ENCODE results near the gene GABRB1. TPM values are rescaled to one million over a fixed set of nuclear protein-coding genes. Genes with fewer than 3 reads are reported as not detected.
A peak's percentile ranks its signal among the peaks of the same experiment; 100 is the strongest.

Gene GABRB1
- total RNA-seq, 1 experiment from 2014 or later, result not detected

DNA sequence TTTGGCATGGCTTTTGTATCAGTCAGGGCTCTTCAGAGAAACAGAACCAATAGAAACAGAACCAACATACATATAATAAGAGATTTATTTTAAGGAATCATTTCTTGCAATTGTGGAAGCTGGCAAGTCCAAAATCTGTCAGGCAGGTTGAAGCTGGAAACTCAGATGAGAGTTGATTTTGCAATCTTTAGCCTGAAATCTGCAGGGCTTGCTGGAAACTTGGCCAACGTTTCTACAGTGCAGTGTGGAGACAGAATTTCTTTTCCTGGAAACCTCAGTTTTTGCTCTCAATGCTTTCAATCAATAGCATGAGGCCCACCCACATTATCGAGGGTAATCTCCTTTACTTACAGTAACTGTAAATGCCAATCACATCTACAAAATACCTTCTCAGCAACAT is 386.8 kb downstream of the GABRB1 start:
- DNase-seq (ENCODE audit: low spot score), result no peak
- in situ Hi-C loops (cut with HindIII; ENCODE audit: low sequenced_read_pairs), result no loop called here

DNA sequence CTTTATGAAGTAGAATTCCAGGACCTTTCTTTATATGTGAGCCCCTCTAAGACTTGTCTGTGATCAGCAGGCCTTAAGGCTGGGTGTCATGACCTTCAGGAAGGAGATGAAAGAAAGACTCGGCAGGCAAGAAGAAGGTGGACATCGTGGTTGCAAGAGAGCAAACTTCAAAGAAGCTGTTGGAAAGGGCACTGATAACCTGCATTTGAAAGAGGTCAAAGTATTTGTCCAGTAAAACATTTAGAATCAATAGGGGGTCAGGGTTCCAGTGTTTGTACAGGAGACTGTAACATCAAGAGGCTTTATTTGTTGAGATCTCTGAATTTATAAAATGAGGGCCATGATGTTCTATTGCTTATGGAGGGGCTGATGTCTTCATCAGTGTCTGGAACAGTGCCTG is 387.9 kb downstream of the GABRB1 start:
- DNase-seq (ENCODE audit: low spot score), result no peak

DNA sequence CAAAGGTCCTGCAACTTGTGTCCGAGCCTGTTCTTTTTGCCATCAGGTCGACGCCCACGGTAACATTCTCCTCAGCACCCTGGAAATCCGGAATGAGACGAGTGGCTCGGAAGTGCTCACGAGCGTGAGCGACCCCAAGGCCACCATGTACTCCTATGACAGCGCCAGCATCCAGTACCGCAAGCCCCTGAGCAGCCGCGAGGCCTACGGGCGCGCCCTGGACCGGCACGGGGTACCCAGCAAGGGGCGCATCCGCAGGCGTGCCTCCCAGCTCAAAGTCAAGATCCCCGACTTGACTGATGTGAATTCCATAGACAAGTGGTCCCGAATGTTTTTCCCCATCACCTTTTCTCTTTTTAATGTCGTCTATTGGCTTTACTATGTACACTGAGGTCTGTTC is 394.3 kb downstream of the GABRB1 start:
- in situ Hi-C loops (cut with HindIII; ENCODE audit: low sequenced_read_pairs), result no loop called here
- DNase-seq (ENCODE audit: low spot score), result no peak

More for the DNA sequence above, 387.9 kb downstream of the GABRB1 start:
- in situ Hi-C loops (cut with HindIII; ENCODE audit: low sequenced_read_pairs), result no loop called here

DNA sequence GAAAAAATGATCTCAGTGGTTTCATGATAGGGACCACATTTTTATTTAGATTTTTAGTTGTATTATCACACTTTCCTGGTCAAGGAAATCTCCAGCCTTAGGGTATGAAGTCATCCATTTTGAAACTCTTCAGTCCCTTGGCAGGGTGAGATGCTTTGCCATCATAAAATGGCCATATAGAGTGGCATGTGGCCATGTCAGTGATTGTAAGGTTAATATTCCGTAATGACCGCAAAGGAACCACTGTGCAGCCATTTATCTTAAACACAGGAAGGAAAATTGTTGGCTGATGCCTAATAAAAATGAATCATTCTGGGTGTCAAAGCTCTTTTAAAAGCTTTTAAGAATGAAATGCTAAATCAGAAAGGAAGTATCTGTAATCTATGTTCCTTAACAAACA is 396.6 kb downstream of the GABRB1 start:
- DNase-seq (ENCODE audit: low spot score), result no peak
- in situ Hi-C loops (cut with HindIII; ENCODE audit: low sequenced_read_pairs), result no loop called here

DNA sequence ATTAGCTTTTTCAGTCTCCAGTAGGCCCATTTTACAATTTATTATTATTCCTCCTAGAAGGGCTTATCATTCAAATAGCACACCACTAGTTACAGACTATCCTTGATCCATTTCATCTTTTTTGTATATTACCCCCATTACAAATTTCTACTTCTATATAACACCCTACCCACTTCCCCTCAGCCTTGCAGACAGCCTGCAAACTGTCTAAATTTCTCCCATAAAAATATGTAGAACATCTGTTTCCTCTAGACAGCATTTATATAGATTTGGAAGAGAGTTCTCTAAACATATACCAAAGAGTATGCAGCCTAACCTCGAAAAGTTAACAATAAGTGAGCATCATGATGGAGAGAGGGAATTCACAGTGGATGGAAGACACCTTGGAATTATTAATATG is 401.4 kb downstream of the GABRB1 start:
- in situ Hi-C loops (cut with HindIII; ENCODE audit: low sequenced_read_pairs), result no loop called here

DNA sequence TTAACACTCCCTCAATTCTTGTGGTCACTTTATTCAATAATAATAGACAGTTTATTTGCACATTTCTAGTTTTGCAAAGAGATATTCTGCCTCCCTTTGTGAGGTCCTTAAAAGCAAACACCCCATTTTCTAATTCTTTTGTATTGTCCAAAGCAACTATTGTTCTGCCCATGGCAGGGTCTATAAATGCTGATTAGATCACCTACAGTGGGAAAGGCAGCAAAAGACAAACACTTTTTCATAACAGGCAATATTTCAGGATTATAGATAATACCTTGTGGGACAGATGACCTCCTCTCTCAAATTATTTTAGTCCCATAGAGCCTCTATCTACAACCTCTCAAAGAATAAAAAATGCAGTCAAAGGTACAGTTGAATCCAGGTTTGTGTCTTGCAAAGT is 403.6 kb downstream of the GABRB1 start:
- in situ Hi-C loops (cut with HindIII; ENCODE audit: low sequenced_read_pairs), result no loop called here
- no peak for DNase-seq (ENCODE audit: low spot score)

More for the DNA sequence above, 401.4 kb downstream of the GABRB1 start:
- no peak for DNase-seq (ENCODE audit: low spot score)

DNA sequence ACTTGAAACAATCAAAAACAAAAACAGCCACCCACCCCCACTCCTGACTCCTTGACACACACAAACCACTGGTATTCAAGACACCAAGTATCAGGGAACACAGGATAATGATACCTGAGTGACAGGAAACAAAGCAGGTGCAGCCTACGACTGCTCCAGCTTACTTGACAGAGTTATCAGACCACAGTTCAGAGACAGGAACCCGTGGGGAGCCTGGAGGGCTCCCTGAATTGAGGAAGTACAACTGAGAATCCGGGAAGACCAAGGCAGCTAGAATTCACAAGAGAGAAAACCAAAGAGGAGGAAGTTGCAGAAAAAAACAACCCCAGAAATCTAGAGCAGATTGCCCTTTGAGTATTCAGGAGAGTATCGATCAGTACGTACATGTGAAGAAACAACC is 411.6 kb downstream of the GABRB1 start:
- DNase-seq (ENCODE audit: low spot score), result no peak
- in situ Hi-C loops (cut with HindIII; ENCODE audit: low sequenced_read_pairs), result no loop called here

DNA sequence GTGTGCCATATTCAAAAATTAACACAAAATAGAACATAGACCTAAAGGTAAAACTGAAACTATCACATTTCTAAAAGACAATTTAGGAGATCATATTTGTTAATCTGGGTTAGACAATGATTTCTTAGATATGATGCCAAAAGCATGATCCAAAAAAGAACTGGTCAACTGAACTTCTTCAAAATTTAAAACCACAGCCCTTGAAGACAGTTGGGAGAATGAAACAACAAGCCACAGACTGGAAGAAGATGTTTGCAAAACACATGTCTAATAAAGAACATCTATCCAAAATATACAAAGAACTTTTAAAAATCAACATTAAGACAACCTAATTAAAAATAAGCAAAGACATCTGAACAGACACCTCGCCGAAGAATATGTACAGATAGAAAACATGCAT is 412.7 kb downstream of the GABRB1 start:
- no peak for DNase-seq (ENCODE audit: low spot score)
- in situ Hi-C loops (cut with HindIII; ENCODE audit: low sequenced_read_pairs), result no loop called here

DNA sequence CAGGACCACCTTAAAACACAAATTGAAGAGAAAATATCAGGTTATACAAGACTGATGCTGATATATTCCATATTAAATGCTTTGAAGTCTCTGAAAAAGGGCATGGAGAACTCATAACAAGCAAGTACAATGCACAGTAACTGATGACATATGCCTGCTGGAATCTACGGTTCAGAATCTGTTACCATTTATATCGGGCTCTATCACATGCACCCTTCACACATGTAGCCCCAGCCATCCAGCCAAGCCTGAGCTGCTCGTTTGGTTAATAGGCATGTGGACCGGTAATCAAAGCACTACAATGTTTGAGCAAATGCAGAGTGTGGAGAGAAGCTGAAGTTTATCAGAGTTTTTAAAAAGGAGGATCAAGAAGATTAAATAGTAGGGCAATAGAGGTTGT is 420.3 kb downstream of the GABRB1 start:
- in situ Hi-C loops (cut with HindIII; ENCODE audit: low sequenced_read_pairs), result no loop called here
- no peak for DNase-seq (ENCODE audit: low spot score)

DNA sequence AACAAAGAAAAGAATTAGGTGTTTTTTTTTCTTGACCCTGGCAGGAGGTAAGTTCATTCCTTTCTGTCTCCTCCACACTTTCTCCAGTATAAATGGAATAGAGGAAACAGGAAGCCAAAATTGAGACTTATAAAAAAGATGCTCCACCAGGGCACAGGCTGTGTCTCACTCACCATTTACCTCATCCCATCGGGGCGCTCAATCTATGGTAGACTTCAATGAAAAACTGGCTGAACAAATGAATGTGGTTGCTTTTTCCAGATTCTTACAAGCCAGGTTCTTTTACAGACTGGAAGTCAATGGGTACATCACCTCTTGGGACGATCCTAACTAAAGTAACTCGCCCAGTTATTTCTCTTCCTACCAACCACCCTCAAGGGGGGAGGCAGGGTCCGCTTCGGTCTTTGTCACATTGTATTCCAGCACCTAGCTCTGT is 431.4 kb downstream of the GABRB1 start:
- peak; percentile 69 for DNase-seq (ENCODE audit: low spot score)
- in situ Hi-C loops (cut with HindIII; ENCODE audit: low sequenced_read_pairs), result no loop called here

DNA sequence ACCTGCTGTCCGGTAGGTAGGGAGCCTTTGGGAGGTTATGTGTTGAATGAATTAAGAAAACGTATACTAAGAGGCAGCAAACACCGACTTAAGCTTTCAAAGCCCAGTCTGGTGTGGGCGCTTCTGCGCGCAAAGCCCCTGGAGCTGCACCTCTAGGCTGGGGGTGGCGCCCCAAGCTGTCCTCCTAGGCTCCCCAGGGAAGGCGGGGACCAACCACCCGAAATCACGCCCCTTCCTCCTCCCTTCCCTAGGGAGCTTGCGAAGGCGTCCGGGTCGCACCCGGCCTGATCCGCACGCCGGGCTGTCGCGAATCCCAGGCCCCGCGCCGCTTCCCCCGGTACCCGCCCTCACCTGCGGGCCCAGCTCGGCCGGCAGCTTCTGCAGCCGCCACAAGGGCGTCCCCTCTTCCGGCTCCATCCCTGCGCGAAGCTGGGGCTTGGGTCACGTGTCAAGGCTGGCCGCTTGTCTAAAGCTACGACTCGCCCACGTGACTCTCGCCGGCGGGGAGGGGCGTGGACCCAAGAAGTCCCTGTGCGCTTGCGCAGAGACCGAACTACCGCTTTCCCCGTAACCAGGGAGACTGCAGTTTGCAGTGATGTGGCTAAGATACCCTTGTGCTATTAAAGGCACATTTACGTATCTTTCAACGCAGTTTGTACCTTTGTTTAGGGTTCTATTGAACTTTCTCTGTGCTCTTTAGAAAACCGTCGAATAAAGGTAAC is 432.0 kb downstream of the GABRB1 start, which contains the start of gene COMMD8:
COMMD8 (minus strand) TSS at position 468 of the 722 bp plus-strand sequence; CDS start at position 417, 51 bp downstream.
- in situ Hi-C loops (cut with HindIII; ENCODE audit: low sequenced_read_pairs), result no loop called here
- DNase-seq (ENCODE audit: low spot score), result peak; percentile 97

DNA sequence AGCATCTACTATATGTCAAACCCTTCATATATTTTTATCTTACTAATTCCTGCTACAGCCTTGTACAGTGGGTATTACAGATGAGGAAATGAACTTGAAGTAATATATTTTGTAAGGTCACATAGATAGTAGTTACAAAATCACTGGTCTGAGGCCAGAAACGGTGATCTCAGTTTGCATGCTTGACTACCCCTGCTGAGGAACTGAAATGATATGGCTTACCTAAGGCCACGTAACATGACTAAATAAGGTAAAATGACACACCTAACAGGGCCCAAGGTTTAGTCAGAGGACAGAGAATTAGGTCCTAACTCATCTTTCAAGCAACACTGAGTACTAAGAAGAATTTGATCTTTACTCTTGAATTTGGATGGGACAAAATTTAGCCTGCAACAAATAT is 433.6 kb downstream of the GABRB1 start:
- no peak for DNase-seq (ENCODE audit: low spot score)
- in situ Hi-C loops (cut with HindIII; ENCODE audit: low sequenced_read_pairs), result no loop called here

DNA sequence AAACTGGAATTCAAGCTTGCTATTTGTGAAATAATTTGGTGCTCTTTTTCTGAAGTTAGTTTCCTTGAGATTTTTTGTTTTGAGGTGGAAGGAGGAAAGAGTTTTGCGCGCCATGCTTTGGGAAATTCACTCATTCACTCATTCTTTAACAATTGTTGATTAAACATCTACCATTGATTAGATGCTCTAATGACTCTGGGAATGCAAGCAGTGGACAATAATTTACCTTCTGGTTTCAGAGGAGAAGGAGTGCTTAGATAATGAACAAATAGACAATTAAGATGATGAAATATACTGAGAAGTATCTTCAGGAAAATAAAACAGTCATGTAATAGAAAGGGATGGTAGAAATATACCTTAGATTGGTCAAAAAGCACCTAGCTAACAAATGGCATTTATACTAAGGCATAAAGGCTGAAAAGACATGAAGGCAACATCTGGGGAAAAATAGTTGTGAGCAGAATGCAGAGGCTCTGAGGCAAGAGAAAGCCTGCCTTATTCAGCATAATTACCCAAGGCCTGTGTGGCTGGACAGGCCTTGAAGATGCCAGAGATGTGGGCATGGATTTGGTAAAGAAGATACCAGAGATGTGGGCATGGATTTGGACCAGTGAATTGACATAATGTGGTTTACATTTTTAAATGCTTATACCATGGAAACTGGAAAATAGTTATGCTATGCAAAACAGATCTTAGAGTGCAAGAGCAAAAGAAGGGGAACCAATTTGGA is 434.9 kb downstream of the GABRB1 start:
- no peak for DNase-seq (ENCODE audit: low spot score)
- in situ Hi-C loops (cut with HindIII; ENCODE audit: low sequenced_read_pairs), result no loop called here

DNA sequence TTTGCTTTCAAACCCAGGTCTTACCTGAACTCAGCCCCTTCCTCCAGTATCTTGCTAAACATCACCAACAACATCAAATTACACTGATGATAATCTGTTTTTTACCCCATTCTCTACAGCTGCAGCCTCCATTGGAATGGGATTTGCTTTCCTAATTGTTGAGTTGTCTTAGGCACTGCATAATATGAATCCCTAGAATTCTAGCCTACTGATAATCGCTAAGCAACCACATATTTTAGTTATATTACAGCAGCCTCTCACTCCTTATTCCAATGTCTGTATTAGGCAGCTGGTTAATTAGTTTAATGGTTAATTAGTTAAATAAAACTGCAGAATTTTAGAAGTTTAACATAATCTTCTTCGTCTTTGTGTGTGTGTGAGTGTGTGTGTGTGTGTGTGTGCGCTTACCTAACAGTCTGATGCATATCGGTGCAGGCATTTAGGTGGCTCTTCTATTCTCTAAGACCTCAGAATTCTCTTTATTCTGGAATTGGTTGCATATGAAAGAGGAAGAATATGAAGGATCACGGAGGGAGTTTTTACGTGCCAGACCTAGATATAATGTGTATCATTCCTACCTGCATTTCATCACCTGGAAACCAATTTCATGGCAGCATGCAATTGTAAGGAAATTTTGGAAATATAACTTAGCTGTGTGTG is 437.5 kb downstream of the GABRB1 start:
- no peak for DNase-seq (ENCODE audit: low spot score)
- in situ Hi-C loops (cut with HindIII; ENCODE audit: low sequenced_read_pairs), result no loop called here

DNA sequence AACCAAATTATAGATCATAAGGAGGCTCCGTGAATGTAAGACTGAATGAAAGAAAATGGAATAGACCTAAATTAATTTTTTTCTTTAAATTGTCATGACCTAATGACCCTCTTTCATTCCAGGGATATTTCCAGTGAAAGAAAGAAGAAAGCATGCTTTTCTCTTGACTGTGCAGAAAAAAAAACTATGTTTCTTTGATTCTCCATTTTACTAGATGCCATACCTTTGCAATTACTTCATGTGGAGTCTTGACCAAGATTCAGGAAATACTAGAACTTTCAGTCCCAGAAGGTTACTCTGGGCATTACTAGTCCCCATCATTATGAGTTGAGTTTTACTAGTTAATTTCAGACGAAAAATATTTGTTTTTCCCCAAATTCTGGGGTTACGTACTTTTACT is 438.6 kb downstream of the GABRB1 start:
- DNase-seq (ENCODE audit: low spot score), result no peak
- in situ Hi-C loops (cut with HindIII; ENCODE audit: low sequenced_read_pairs), result no loop called here

DNA sequence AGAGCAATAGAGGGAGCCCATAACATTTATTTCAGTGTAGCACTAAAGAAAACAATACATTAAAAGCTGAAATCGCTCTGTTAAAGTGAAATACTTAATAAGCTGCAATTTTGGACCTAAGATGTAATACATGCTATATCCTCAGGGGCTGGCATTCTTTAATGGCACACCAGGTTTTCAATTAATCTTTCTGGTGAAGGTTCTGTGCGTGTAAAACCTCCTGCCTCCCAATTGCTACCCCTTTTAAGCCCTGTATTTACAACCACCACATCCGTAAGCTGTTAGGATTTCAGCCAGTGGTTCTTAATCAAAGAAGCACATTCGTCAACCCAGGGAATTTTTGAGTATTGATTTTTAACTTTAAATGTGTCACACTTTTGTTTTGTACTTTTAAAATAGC is 439.7 kb downstream of the GABRB1 start:
- no peak for DNase-seq (ENCODE audit: low spot score)
- in situ Hi-C loops (cut with HindIII; ENCODE audit: low sequenced_read_pairs), result no loop called here

DNA sequence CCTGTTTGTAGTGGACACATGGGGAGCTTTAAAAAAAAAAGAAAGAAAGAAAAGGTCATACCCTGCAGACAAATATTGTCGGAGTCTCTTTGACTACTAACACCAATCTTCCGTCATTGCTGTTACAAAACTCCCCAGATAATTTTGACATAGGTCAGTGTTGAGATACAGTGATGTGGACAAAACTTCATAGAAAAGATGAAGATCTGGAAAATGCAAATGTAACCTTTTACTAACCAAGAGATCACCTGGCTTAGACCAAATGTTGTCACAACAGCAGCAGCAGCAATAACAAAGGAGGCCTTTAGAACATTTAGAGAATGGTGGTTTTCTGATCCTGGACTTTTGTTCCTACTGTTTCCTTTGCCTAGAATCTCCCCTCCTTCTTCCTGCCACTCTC is 440.2 kb downstream of the GABRB1 start:
- in situ Hi-C loops (cut with HindIII; ENCODE audit: low sequenced_read_pairs), result no loop called here
- no peak for DNase-seq (ENCODE audit: low spot score)

DNA sequence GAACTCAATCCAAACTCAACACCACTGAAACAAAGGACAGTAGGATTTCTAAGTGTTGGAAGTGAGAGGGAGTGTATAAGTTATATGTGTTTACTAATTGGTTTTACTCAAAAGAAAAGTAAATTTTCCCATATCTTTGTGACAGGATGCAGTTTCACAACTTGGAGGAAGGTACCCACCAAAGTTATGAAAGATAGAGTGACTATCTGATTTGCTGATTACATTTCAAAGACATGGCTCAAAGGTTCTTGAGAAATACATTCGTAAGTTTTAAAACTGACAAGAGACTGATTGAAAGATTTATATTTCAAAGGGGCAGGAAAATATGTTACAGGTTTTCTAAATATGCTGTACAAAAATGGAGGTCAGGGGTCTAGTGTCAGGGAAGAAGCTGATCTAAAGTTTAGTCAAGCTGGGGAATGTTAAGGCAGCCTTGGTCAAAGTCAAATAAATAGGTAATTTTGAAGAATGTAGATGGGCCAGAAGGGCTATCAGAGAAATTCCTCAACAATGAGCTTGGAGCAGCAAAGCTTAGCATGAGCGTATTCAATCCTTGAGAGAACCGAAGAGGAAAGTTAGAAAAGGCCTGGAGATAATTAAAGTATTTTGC is 441.9 kb downstream of the GABRB1 start:
- no peak for DNase-seq (ENCODE audit: low spot score)
- in situ Hi-C loops (cut with HindIII; ENCODE audit: low sequenced_read_pairs), result no loop called here

DNA sequence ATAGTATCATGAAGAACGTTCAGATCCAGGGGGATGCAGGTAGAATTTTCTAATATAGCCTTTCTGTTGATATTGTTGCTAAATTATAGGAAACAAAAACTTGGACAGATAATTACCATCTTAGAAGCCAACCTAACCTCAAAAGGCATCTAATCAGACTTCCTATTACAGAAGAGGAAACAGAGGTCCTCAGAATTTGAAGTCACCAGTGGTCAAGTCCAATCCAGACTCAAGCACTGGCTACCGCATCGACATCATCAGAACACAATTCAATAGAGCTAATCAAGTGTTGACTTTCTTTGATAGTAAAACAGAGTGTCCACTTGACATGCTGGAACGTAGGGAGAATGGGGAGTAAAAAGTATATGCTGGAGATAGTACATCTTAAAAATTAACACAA is 443.4 kb downstream of the GABRB1 start:
- no peak for DNase-seq (ENCODE audit: low spot score)
- in situ Hi-C loops (cut with HindIII; ENCODE audit: low sequenced_read_pairs), result no loop called here

DNA sequence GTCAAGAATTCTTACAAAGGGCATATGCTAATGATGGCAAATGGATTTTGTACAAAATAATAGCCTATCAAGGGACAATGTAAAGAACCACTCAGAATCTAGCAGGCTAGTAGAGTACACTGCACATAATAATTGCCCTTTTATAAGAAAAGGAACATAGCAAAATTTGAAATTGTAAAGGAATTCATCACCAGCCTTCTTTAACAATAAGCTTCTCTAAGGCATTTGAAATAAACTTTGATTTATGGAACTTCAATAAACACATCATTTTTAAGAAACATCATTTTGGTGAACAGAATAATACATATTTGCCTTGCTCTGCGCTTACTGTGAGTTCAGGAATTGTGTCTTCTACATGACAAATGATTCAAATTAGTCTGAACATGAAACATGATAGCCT is 444.0 kb downstream of the GABRB1 start:
- in situ Hi-C loops (cut with HindIII; ENCODE audit: low sequenced_read_pairs), result no loop called here

More for the DNA sequence above, 444.0 kb downstream of the GABRB1 start:
- no peak for DNase-seq (ENCODE audit: low spot score)
